ENCODE results near the gene ABTB1.

The ABTB1 gene

GRCh38 chr3:127690106-127690505, 17.4 kb downstream of the ABTB1 start:
- H3K4me1 ChIP-seq (ENCODE audit: control insufficient read depth, insufficient read depth, low read length), result peaks cover 26% of the 10 kb centered on the region
- no peaks in the 10 kb centered on the region; the same call in 1 of the 2 replicates for H3K9me3 ChIP-seq (ENCODE audit: control insufficient read depth, insufficient read depth, low read depth, low read length)
- no peaks in the 10 kb centered on the region for H3K27me3 ChIP-seq (ENCODE audit: control insufficient read depth, insufficient read depth, low read length)
- H3K36me3 ChIP-seq (ENCODE audit: control insufficient read depth, insufficient read depth, low read length), result no peaks in the 10 kb centered on the region
- no peak overlapping the region for H3K4me3 ChIP-seq (ENCODE audit: low read depth, low read length)
- peak overlapping the region; percentile 13; the same call in 1 of the 2 replicates for H3K27ac ChIP-seq (ENCODE audit: low read depth, low read length)
- H3K9ac ChIP-seq (ENCODE audit: low read length), result no peak overlapping the region

- H3K4me3 ChIP-seq (ENCODE audit: low read depth, low read length), result no peak overlapping the region
- H3K9me3 ChIP-seq (ENCODE audit: control insufficient read depth, insufficient read depth, low read depth, low read length), result no peaks in the 10 kb centered on the region; the same call in 1 of the 2 replicates
- H3K36me3 ChIP-seq (ENCODE audit: control insufficient read depth, insufficient read depth, low read length), result no peaks in the 10 kb centered on the region
- H3K27me3 ChIP-seq (ENCODE audit: control insufficient read depth, insufficient read depth, low read length), result no peaks in the 10 kb centered on the region
- H3K9ac ChIP-seq (ENCODE audit: low read length), result no peak overlapping the region
- no peak overlapping the region for H3K27ac ChIP-seq (ENCODE audit: low read depth, low read length)
- peaks cover 26% of the 10 kb centered on the region for H3K4me1 ChIP-seq (ENCODE audit: control insufficient read depth, insufficient read depth, low read length)
Observed at GRCh38 chr3:127690823-127691452, 18.2 kb downstream of the ABTB1 start.

DNA sequence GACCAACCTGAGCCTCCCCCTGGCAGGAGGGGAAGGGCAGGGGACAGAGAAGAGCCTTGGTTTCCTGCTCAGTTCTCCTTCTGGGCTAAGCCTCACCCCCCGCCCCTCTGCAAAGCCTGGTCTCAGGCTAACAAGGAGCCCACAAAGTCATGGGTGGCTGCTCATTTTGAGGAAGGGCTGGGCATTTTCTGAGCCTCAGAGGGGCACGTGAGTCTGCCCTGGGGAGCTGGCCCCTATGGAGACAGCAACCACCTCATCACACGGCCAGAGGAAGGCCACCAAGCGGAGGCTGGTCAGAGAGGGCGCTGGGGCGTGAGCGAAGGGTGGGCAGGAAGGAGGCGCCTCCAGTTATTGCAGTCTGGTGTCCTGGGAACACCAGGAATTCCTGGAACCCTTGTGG, 18.7 kb downstream of the ABTB1 start:
- H3K27me3 ChIP-seq (ENCODE audit: control insufficient read depth, insufficient read depth, low read length), result no peaks in the 10 kb centered on the region
- no peak overlapping the region for H3K4me3 ChIP-seq (ENCODE audit: low read depth, low read length)
- H3K36me3 ChIP-seq (ENCODE audit: control insufficient read depth, insufficient read depth, low read length), result no peaks in the 10 kb centered on the region
- no peak overlapping the region for H3K9ac ChIP-seq (ENCODE audit: low read length)
- H3K9me3 ChIP-seq (ENCODE audit: control insufficient read depth, insufficient read depth, low read depth, low read length), result no peaks in the 10 kb centered on the region; the same call in 1 of the 2 replicates
- peaks cover 26% of the 10 kb centered on the region for H3K4me1 ChIP-seq (ENCODE audit: control insufficient read depth, insufficient read depth, low read length)
- no peak overlapping the region for H3K27ac ChIP-seq (ENCODE audit: low read depth, low read length)

DNA sequence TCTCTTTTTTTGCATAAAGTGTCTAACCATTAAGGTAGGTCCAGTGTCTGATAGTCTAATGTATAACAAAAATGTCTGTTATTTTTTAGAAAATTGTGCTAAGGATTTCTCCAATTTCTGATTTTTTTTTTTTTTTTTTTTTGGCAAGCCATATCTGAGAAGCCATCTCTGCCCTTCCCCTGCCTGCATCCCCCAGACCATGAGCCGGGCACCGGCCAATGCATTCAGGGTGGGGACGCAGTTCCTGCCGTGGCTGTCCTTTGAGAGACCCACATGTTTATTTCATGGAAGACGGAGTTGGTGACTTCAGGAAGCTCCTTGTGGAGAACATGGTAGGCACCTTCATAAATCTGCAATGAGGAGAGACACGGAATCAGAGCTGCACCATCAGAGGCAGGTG, 19.2 kb downstream of the ABTB1 start:
- Histone ChIP-seq H3K27ac (ENCODE audit: low read depth, low read length) (no peak overlapping the region), H3K27me3 (ENCODE audit: control insufficient read depth, insufficient read depth, low read length) (no peaks in the 10 kb centered on the region)

GRCh38 chr3:127692501-127693335, 20.0 kb downstream of the ABTB1 start:
- Histone ChIP-seq H3K36me3 (ENCODE audit: control insufficient read depth, insufficient read depth, low read length) (no peaks in the 10 kb centered on the region), H3K27ac (ENCODE audit: low read depth, low read length) (no peak overlapping the region)

More for the DNA sequence above, 19.2 kb downstream of the ABTB1 start:
- peaks cover 30% of the 10 kb centered on the region for H3K4me1 ChIP-seq (ENCODE audit: control insufficient read depth, insufficient read depth, low read length)
- no peaks in the 10 kb centered on the region for H3K36me3 ChIP-seq (ENCODE audit: control insufficient read depth, insufficient read depth, low read length)
- no peaks in the 10 kb centered on the region; the same call in 1 of the 2 replicates for H3K9me3 ChIP-seq (ENCODE audit: control insufficient read depth, insufficient read depth, low read depth, low read length)
- H3K4me3 ChIP-seq (ENCODE audit: low read depth, low read length), result no peak overlapping the region
- no peak overlapping the region for H3K9ac ChIP-seq (ENCODE audit: low read length)

GRCh38 chr3:127693336-127693843, 20.6 kb downstream of the ABTB1 start:
- no peaks in the 10 kb centered on the region for H3K36me3 ChIP-seq (ENCODE audit: control insufficient read depth, insufficient read depth, low read length)
- no peaks in the 10 kb centered on the region for H3K27me3 ChIP-seq (ENCODE audit: control insufficient read depth, insufficient read depth, low read length)
- H3K9ac ChIP-seq (ENCODE audit: low read length), result no peak overlapping the region
- H3K4me3 ChIP-seq (ENCODE audit: low read depth, low read length), result no peak overlapping the region
- H3K4me1 ChIP-seq (ENCODE audit: control insufficient read depth, insufficient read depth, low read length), result peaks cover 37% of the 10 kb centered on the region
- no peak overlapping the region for H3K27ac ChIP-seq (ENCODE audit: low read depth, low read length)
- no peaks in the 10 kb centered on the region for H3K9me3 ChIP-seq (ENCODE audit: control insufficient read depth, insufficient read depth, low read depth, low read length)

More at GRCh38 chr3:127692501-127693335, 20.0 kb downstream of the ABTB1 start:
- Histone ChIP-seq H3K4me1 (ENCODE audit: control insufficient read depth, insufficient read depth, low read length) (peaks cover 36% of the 10 kb centered on the region), H3K27me3 (ENCODE audit: control insufficient read depth, insufficient read depth, low read length) (no peaks in the 10 kb centered on the region), H3K4me3 (ENCODE audit: low read depth, low read length) (no peak overlapping the region), H3K9ac (ENCODE audit: low read length) (no peak overlapping the region), H3K9me3 (ENCODE audit: control insufficient read depth, insufficient read depth, low read depth, low read length) (no peaks in the 10 kb centered on the region)

DNA sequence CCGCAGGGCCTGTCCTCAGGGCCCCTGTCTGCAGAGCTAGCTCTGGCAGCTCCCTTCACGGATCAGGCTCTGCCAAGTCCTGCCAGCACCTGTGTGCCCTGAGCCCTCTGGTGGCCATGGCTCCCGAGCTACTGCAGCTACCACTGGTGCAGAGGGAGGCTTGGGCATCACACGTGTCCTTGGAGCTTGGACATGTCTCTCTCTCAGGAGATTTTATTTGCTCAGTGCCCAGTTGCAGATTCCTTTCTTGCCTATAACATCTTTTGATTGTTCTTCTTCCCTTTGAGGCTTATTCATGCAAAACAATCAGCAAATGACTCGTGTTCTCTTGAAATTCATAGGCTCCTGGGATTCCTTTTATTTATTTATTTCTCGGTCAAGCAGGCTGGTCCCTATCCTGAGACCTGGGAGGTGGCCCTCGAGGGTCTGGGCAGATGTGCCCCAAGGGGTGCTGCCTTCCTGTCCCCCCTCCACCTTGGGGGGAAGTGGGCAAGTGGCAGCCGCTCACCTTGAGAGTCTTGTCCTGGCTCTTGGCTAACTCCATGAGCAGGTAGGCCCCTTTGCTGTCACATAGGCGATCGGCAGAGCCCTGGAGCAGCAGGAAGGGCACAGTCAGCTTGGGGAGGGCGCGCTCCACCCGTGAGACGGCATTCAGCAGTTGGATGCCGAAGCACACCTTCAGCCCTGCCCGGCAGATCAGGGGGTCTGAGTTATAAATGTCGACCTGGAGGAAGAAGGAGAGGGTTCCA, 21.9 kb downstream of the ABTB1 start:
- no peaks in the 10 kb centered on the region for H3K36me3 ChIP-seq (ENCODE audit: control insufficient read depth, insufficient read depth, low read length)
- H3K27ac ChIP-seq (ENCODE audit: low read depth, low read length), result no peak overlapping the region
- no peak overlapping the region for H3K4me3 ChIP-seq (ENCODE audit: low read depth, low read length)
- H3K4me1 ChIP-seq (ENCODE audit: control insufficient read depth, insufficient read depth, low read length), result peaks cover 24% of the 10 kb centered on the region
- H3K9me3 ChIP-seq (ENCODE audit: control insufficient read depth, insufficient read depth, low read depth, low read length), result no peaks in the 10 kb centered on the region
- H3K27me3 ChIP-seq (ENCODE audit: control insufficient read depth, insufficient read depth, low read length), result no peaks in the 10 kb centered on the region
- H3K9ac ChIP-seq (ENCODE audit: low read length), result no peak overlapping the region

- no peaks in the 10 kb centered on the region for H3K9me3 ChIP-seq (ENCODE audit: control insufficient read depth, insufficient read depth, low read depth, low read length)
- H3K4me1 ChIP-seq (ENCODE audit: control insufficient read depth, insufficient read depth, low read length), result peaks cover 12% of the 10 kb centered on the region; the same call in 1 of the 2 replicates
- H3K27ac ChIP-seq (ENCODE audit: low read depth, low read length), result no peak overlapping the region
- H3K9ac ChIP-seq (ENCODE audit: low read length), result no peak overlapping the region
- no peaks in the 10 kb centered on the region for H3K36me3 ChIP-seq (ENCODE audit: control insufficient read depth, insufficient read depth, low read length)
- no peaks in the 10 kb centered on the region for H3K27me3 ChIP-seq (ENCODE audit: control insufficient read depth, insufficient read depth, low read length)
- peak overlapping the region; percentile 6; the same call in 1 of the 2 replicates for H3K4me3 ChIP-seq (ENCODE audit: low read depth, low read length)
Observed at GRCh38 chr3:127697551-127698240, 24.9 kb downstream of the ABTB1 start.

DNA sequence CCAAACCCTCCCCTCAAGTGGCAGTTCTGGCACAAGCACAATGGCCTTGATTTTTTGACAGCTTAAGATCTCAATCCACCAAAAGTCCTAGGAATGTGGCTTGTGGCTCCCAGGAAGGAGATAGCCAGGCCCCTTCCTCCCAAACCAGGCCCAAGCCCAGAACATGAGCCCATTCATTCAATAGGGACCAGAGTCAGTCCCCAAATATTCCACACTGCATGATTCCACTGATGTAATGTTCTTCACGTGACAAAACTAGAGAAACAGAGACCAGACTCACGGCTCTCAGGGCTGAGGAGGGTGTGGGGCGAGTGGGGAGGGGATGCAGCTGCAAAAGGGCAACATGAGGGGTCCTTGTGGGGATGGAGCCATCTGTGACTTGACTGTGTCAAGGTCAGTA, 25.5 kb downstream of the ABTB1 start:
- H3K27ac ChIP-seq (ENCODE audit: low read depth, low read length), result no peak overlapping the region
- H3K4me1 ChIP-seq (ENCODE audit: control insufficient read depth, insufficient read depth, low read length), result peaks cover 16% of the 10 kb centered on the region
- H3K9me3 ChIP-seq (ENCODE audit: control insufficient read depth, insufficient read depth, low read depth, low read length), result no peaks in the 10 kb centered on the region
- no peaks in the 10 kb centered on the region for H3K36me3 ChIP-seq (ENCODE audit: control insufficient read depth, insufficient read depth, low read length)
- H3K9ac ChIP-seq (ENCODE audit: low read length), result no peak overlapping the region
- no peak overlapping the region for H3K4me3 ChIP-seq (ENCODE audit: low read depth, low read length)
- H3K27me3 ChIP-seq (ENCODE audit: control insufficient read depth, insufficient read depth, low read length), result no peaks in the 10 kb centered on the region

DNA sequence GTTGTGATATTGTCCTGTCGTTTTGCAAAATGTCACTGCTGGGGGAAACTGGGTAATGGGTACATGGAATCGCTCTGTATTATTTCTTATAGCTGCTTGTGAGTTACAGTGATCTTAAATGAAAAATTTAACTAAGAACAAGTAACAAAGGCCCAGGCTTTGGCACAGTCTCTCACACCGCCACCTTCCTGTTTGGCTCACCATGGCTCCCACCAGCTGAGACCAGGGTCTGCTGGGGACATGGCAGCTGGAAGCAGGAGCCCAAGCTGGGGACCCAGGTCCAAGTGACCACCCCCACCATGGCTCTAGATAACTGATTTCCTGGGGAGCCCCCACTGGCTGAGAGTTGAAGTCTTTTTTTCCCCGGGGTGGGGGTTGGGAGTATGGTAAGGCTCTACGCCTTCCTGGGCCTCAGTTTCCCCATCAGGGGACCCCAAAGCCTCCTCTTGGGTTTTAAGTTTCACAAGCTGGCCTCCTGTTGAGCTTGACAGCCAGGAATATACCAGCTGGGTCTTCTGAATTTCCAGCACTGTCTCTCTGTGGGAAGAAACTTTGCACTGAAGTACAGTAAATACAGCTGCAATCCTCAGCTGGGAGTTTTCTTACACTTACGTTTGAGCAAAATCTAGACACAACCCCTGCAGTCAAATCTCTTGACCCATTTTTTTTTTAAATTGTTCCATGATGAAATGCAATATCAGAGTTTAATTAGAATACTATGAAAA, 26.1 kb downstream of the ABTB1 start:
- Histone ChIP-seq H3K4me1 (ENCODE audit: control insufficient read depth, insufficient read depth, low read length) (peaks cover 16% of the 10 kb centered on the region), H3K9ac (ENCODE audit: low read length) (no peak overlapping the region), H3K4me3 (ENCODE audit: low read depth, low read length) (no peak overlapping the region), H3K27me3 (ENCODE audit: control insufficient read depth, insufficient read depth, low read length) (no peaks in the 10 kb centered on the region), H3K36me3 (ENCODE audit: control insufficient read depth, insufficient read depth, low read length) (no peaks in the 10 kb centered on the region), H3K9me3 (ENCODE audit: control insufficient read depth, insufficient read depth, low read depth, low read length) (peaks cover 3% of the 10 kb centered on the region), H3K27ac (ENCODE audit: low read depth, low read length) (no peak overlapping the region)

All from HUES6 (cell line).